K562 (cell line): Measurements from ENCODE around the gene DSE. TPM values are rescaled to one million over a fixed set of nuclear protein-coding genes. Genes with fewer than 3 reads are reported as not detected.
A peak's percentile ranks its signal among the peaks of the same experiment; 100 is the strongest.

Experiments used
- ELF1 ChIP-seq: fragments of 200-800 bp; sonication (Bioruptor generic); IDR thresholded peaks from 2 replicates; pipeline ENCODE4 v1.6.1; 2016; ENCODE audit warnings: missing genetic modification characterization, missing compliant biosample characterization
- ELF4 ChIP-seq: fragments of 450-650 bp; formaldehyde crosslinking; IDR thresholded peaks from 2 replicates; pipeline ENCODE4 v1.4.0; 2022; ENCODE audit warnings: missing genetic modification characterization
- GABPA ChIP-seq: fragments of 200-800 bp; sonication (Bioruptor generic); conservative IDR thresholded peaks from 2 replicates; pipeline ENCODE4 v1.6.1; 2016; ENCODE audit warnings: low read depth, missing genetic modification characterization, missing compliant biosample characterization
- MCM2 ChIP-seq: fragments of 450-650 bp; IDR thresholded peaks from 2 replicates; pipeline ENCODE4 v1.6.1; 2017; ENCODE audit warnings: low read depth, mild to moderate bottlenecking
- RREB1 ChIP-seq: fragments of 250-450 bp; sonication (Bioruptor Pico); IDR thresholded peaks from 2 replicates; pipeline ENCODE4 v1.4.0; 2020
- SREBF1 ChIP-seq: fragments of 150-350 bp; IDR thresholded peaks from 2 replicates; pipeline ENCODE4 v1.6.1; 2014; ENCODE audit warnings: antibody characterized with exemption, low read depth, low read length, borderline replicate concordance
- SRF ChIP-seq, 2 experiments: fragments of 250-450, 450-650 bp in 1 of 2; sonication (Bioruptor Pico) in 1 of 2; sonication (generic) in 1 of 2; formaldehyde crosslinking; IDR thresholded peaks; 2 replicates each; pipeline versions ENCODE4 v1.5.0 to v1.5.1; 2020 to 2022; ENCODE audit warnings: mild to moderate bottlenecking in 1 of 2, missing genetic modification reagents in 1 of 2
- TOE1 ChIP-seq, 2 experiments: fragments of 450-650 bp in 1 of 2; sonication (generic) in 1 of 2; formaldehyde crosslinking in 1 of 2; IDR thresholded peaks; 2 replicates each; pipeline versions ENCODE4 v1.7.1 to v1.8.0; 2016 to 2022; ENCODE audit warnings: borderline replicate concordance in 2 of 2, mild to moderate bottlenecking in 2 of 2, antibody characterized with exemption in 1 of 2, inconsistent platforms in 1 of 2, low read depth in 1 of 2, missing genetic modification reagents in 1 of 2, moderate library complexity in 1 of 2
- ZNF12 ChIP-seq: sonication (generic); formaldehyde crosslinking; IDR thresholded peaks from 2 replicates; pipeline ENCODE4 v1.4.0; 2020; ENCODE audit warnings: mild to moderate bottlenecking, missing genetic modification reagents
- polyA plus RNA-seq, 8 experiments: library from polyadenylated mRNA; depleted of rRNA in 4 of 8; stranded (reverse) in 5 of 8; unstranded in 3 of 8; fragments of >200 nt; fragmentation: Nextera tagmentation in 2 of 8; fragmentation: Illumina TruSeq in 1 of 8; extraction: Ambion mirVana in 2 of 8; extraction: Trizol in 1 of 8; gene quantifications; 2 replicates each; pipeline versions ENCODE4 v1.2.1 to v1.2.3, GENCODE V29; 2011 to 2014; ENCODE audit warnings: inconsistent platforms in 1 of 8, missing spikeins in 1 of 8
- total RNA-seq, 7 experiments: library from RNA; depleted of rRNA in 6 of 7; stranded (reverse); fragments of >200 nt in 6 of 7; fragmentation: Illumina TruSeq in 2 of 7; extraction: Trizol in 2 of 7; gene quantifications; 2 replicates each; pipeline versions ENCODE4 v1.2.1 to v1.2.3, GENCODE V29; 2011 to 2021; ENCODE audit warnings: low replicate concordance in 1 of 7

DSE gene
- total and polyA plus RNA-seq, 9 of the 15 experiments (the other 6 are each of a cell fraction or from before 2014, with no cell fraction given) = 0.49 to 1.7 (median 0.79) TPM

- TF ChIP-seq ZNF12 (CRISPR knock-in tag) = no peak
- TF ChIP-seq SREBF1 = no peak
- TF ChIP-seq SRF (CRISPR knock-in tag; IDR thresholded peaks at IDR 0.05) = peak in 1 of 2 experiments; percentile 31; a peak in 1 of 4 replicates
- TF ChIP-seq TOE1 (IDR thresholded peaks at IDR 0.05; ENCODE audit: borderline replicate concordance) = no peak
- no peak for TF ChIP-seq TOE1 (CRISPR knock-in tag; IDR thresholded peaks at IDR 0.05; ENCODE audit: borderline replicate concordance, low read depth)
- 0 out of 2 replicates have a peak, but pooled peaks have one; percentile 22 for TF ChIP-seq GABPA (tag)
- TF ChIP-seq ELF4 (CRISPR knock-in tag) = no peak
- no peak for TF ChIP-seq MCM2
- peak; percentile 61 for TF ChIP-seq ELF1 (tag)
- TF ChIP-seq RREB1 (CRISPR knock-in tag) = no peak
- TF ChIP-seq, all 486 proteins: peak for 5
These were observed 105.4 kb downstream of the DSE start (continued) for GRCh38 chr6:116476002-116476678.
